Prostate gland (tissue), 2 donors: ENCODE measurements around the gene OGFOD3. TPM values are rescaled to one million over a fixed set of nuclear protein-coding genes. Genes with fewer than 3 reads are reported as not detected.
A peak's percentile ranks its signal among the peaks of the same experiment; 100 is the strongest.

Experiments
- DNase-seq: peaks from one replicate; pipeline ENCODE4 v3.0.0-alpha.2; 2019; ENCODE audit warnings: low spot score
- H3K27ac ChIP-seq, 2 donors: fragments of 200-600 bp; sonication (generic); 2 replicates each; pipeline ENCODE4 v1.5.1; 2017 to 2019
- H3K27me3 ChIP-seq: fragments of 200-600 bp; sonication (generic); replicated peaks from 2 replicates; pipeline ENCODE4 v1.5.1; 2019; ENCODE audit not compliant: insufficient read depth
- H3K36me3 ChIP-seq, 2 donors: fragments of 200-600 bp; sonication (generic); 1 replicate in 1 of 2; 2 replicates in 1 of 2; pipeline versions ENCODE4 v1.5.1 to v1.8.1; 2017 to 2019
- H3K4me1 ChIP-seq: fragments of 200-600 bp; sonication (generic); replicated peaks from 2 replicates; pipeline ENCODE4 v1.5.1; 2019
- H3K4me3 ChIP-seq, 2 donors: fragments of 200-600 bp; sonication (generic); 2 replicates each; pipeline ENCODE4 v1.5.1; 2017 to 2019
- H3K9me3 ChIP-seq: fragments of 200-600 bp; sonication (generic); 2 replicates; pipeline ENCODE4 v1.5.1; 2017
- CTCF ChIP-seq, 4 experiments: fragments of 200-600 bp in 2 of 4; fragments of 450-650 bp in 2 of 4; sonication (generic) in 2 of 4; IDR thresholded peaks; 1 replicate in 3 of 4; 2 replicates in 1 of 4; pipeline ENCODE4 v1.5.1; 2016 to 2019; ENCODE audit warnings: antibody characterized with exemption in 4 of 4, mild to moderate bottlenecking in 2 of 4, moderate library complexity in 2 of 4
- POLR2A ChIP-seq: fragments of 450-650 bp; IDR thresholded peaks from one replicate; pipeline ENCODE4 v1.6.1; 2016; ENCODE audit warnings: antibody characterized with exemption, mild to moderate bottlenecking
- POLR2AphosphoS5 ChIP-seq: sonication (generic); formaldehyde crosslinking; IDR thresholded peaks from one replicate; pipeline ENCODE4 v1.6.1; 2017; ENCODE audit warnings: antibody characterized with exemption
- WGBS: methylation state at CpG from one replicate; pipeline ENCODE4 v1.1.5; 2018; 5-methylcytosine and 5-hydroxymethylcytosine counted together
- intact Hi-C: fragments of 100-400 bp; cut with DNase I; formaldehyde crosslinking; loops from one replicate; pipeline ENCODE4 v1.14.2; 2022
- total RNA-seq, 2 donors: library from RNA; depleted of rRNA; stranded (reverse); fragments of >200 nt; gene quantifications; one replicate each; pipeline ENCODE4 v1.1.0, GENCODE V29; 2016

The OGFOD3 gene
- total RNA-seq, 2 donors from 2014 or later, result 41.0 to 65.8 TPM

DNA sequence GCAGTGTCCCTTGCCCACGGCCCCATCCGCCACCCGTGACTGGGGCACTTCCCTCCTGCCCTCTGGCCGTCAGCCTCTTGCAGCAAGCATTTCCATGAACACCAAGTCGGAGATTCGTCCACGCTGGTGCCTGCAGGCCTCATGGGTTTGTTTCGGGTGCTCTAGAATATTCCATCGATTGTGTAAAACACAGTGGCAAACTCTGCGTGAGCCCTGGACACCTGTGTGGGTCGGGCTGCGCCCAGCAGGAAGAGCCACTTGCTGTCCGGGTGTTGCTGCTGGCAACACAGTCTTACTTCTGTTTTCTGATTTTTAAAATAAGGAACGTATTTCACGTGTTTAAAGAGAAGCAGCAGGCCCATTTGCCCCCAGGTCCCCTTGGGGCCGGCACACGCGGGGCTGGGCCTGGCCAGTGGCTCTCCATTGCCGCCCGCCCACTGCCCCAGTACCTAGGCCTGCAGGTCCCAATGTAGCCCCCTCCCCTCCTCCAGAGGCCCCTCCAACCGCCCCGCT is 22.1 kb upstream of the OGFOD3 start:
- Histone ChIP-seq H3K9me3 (no peaks in the 10 kb centered on the region), H3K4me1 (no peaks in the 10 kb centered on the region), H3K27ac (peak overlapping the region in 1 of 2 donors; percentile 5), H3K4me3 (no peak overlapping the region), H3K36me3 (peaks cover 0 to 10% of the 10 kb centered on the region in 2 donors), H3K27me3 (no peaks in the 10 kb centered on the region)
- DNase-seq, result no peak
- 76% methylated on average over 22 of the region's 22 CpGs for WGBS
- no peak for TF ChIP-seq CTCF (IDR thresholded peaks at IDR 0.05)
- intact Hi-C loops, result no loop called here

GRCh38 chr17:82439829-82440365 is 21.5 kb upstream of the OGFOD3 start:
- Histone ChIP-seq H3K36me3 (peaks cover 0 to 10% of the 10 kb centered on the region in 2 donors), H3K27me3 (no peaks in the 10 kb centered on the region), H3K4me3 (no peak overlapping the region), H3K27ac (peak overlapping the region in 1 of 2 donors; percentile 5), H3K4me1 (no peaks in the 10 kb centered on the region), H3K9me3 (no peaks in the 10 kb centered on the region)
- WGBS, result 95% methylated on average over 34 of the region's 34 CpGs
- no peak for DNase-seq
- TF ChIP-seq CTCF (IDR thresholded peaks at IDR 0.05), result no peak
- no peak for TF ChIP-seq POLR2A
- TF ChIP-seq POLR2AphosphoS5, result no peak
- intact Hi-C loops, result no loop called here

DNA sequence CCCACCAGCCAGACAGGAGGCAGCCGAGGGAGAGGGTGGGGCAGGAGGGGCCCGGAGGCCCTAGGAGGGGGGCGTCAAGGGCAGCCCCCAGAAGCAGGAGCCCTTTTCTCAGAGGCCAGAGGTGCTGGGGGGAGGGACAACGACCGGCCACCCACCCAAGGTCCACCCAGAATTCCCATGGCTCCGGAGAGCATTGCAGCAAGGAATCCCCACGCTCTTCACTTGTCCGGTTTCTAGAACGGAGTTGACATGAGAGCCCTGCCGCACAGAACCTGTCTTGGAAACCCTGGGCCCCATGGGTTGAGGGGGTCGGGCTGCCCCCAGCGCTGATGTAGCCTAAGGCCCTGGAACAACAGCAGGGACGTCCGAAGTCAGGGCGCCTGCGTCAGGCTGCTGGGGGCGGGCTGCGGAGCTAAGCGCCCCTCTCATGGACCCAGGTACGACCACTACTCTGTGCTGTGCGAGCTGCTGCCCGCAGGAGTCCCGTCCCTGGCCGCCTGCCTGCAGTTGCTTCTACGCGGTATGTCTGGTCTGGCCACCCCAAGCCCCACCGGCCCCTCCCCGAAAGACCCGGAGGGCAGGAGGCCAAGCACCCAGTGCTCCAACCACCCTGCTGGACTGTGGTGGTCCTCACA is 20.9 kb upstream of the OGFOD3 start:
- Histone ChIP-seq H3K27me3 (no peaks in the 10 kb centered on the region), H3K4me1 (no peaks in the 10 kb centered on the region), H3K9me3 (no peaks in the 10 kb centered on the region), H3K27ac (no peak overlapping the region), H3K36me3 (peaks cover 0 to 10% of the 10 kb centered on the region in 2 donors), H3K4me3 (no peak overlapping the region)
- no peak for DNase-seq
- 86% methylated on average over 25 of the region's 29 CpGs for WGBS
- no peak for TF ChIP-seq POLR2A
- no peak for TF ChIP-seq POLR2AphosphoS5
- no peak for TF ChIP-seq CTCF (IDR thresholded peaks at IDR 0.05)
- intact Hi-C loops, result no loop called here

GRCh38 chr17:82438401-82439193 is 20.2 kb upstream of the OGFOD3 start:
- Histone ChIP-seq H3K36me3 (peaks cover 0 to 10% of the 10 kb centered on the region in 2 donors), H3K4me1 (no peaks in the 10 kb centered on the region), H3K27me3 (no peaks in the 10 kb centered on the region), H3K4me3 (no peak overlapping the region), H3K27ac (no peak overlapping the region), H3K9me3 (no peaks in the 10 kb centered on the region)
- DNase-seq, result no peak
- no peak for TF ChIP-seq POLR2A
- intact Hi-C loops, result no loop called here
- 88% methylated on average over 25 of the region's 26 CpGs for WGBS

DNA sequence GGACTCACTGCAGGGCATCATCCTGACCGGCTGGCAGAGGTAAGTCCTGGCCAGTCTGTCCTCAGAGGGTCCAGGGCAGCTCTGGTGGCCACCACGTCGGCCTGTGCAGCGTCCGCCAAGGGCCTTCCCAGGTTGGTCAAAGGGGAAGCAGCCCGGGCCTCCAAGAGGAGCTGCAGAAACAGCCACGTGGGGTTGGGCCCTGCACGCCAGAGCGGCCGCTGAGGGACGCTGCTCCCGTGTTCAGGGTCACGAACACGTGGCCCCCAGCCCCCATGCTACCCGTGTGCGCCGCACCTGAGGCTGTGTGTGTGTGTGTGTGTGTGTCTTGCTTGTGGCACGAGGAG is 18.9 kb upstream of the OGFOD3 start:
- Histone ChIP-seq H3K27ac (no peak overlapping the region), H3K27me3 (no peaks in the 10 kb centered on the region), H3K9me3 (no peaks in the 10 kb centered on the region), H3K4me3 (no peak overlapping the region), H3K4me1 (no peaks in the 10 kb centered on the region), H3K36me3 (no peaks in the 10 kb centered on the region)
- WGBS, result 89% methylated on average over 17 of the region's 18 CpGs
- no peak for TF ChIP-seq POLR2A
- no peak for TF ChIP-seq CTCF (IDR thresholded peaks at IDR 0.05)
- no peak for TF ChIP-seq POLR2AphosphoS5
- no peak for DNase-seq
- intact Hi-C loops, result no loop called here
